ENCODE data around the gene FASTKD1. TPM values are rescaled to one million over a fixed set of nuclear protein-coding genes. Genes with fewer than 3 reads are reported as not detected.
"Not testable (repeated sequence)": the region's sequence is repeated elsewhere in the genome, so short reads cannot be mapped to it uniquely, and the experiment has no call there.

FASTKD1 gene
- total RNA-seq, 4 donors from 2014 or later, result 4.1 to 9.7 (median 6.6) TPM

GRCh38 chr2:169613876-169614275 lies 40.2 kb upstream of the FASTKD1 start:
- no peak for DNase-seq (ENCODE audit: low spot score in 2 of 2)
- H3K4me3 ChIP-seq (ENCODE audit: low read depth, poor library complexity, severe bottlenecking), result no peak overlapping the region
- 78 to 88% methylated on average over 2 of the region's 2 CpGs for WGBS, 2 donors
- TF ChIP-seq POLR2A (IDR thresholded peaks at IDR 0.05), result no peak
- no peak for TF ChIP-seq CTCF (IDR thresholded peaks at IDR 0.05)
- intact Hi-C loops (cut with DNase I; ENCODE audit: low total_unique reads), result no loop called here

GRCh38 chr2:169609264-169609663 lies 35.6 kb upstream of the FASTKD1 start:
- no peak overlapping the region for H3K4me3 ChIP-seq (ENCODE audit: low read depth, poor library complexity, severe bottlenecking)
- 90 to 91% methylated on average over 2 of the region's 2 CpGs for WGBS, 2 donors
- DNase-seq (ENCODE audit: low spot score in 2 of 2), result no peak
- no peak for TF ChIP-seq POLR2A (IDR thresholded peaks at IDR 0.05)
- no peak for TF ChIP-seq CTCF (IDR thresholded peaks at IDR 0.05)
- intact Hi-C loops (cut with DNase I; ENCODE audit: low total_unique reads), result no loop called here

GRCh38 chr2:169599568-169599967 lies 25.9 kb upstream of the FASTKD1 start:
- TF ChIP-seq POLR2A (IDR thresholded peaks at IDR 0.05) (no peak), CTCF (IDR thresholded peaks at IDR 0.05) (no peak)

GRCh38 chr2:169598982-169599381 lies 25.3 kb upstream of the FASTKD1 start:
- 93 to 99% methylated on average over 2 of the region's 2 CpGs for WGBS, 2 donors
- intact Hi-C loops (cut with DNase I; ENCODE audit: low total_unique reads), result no loop called here
- DNase-seq (ENCODE audit: low spot score in 2 of 2), result no peak
- no peak overlapping the region for H3K4me3 ChIP-seq (ENCODE audit: low read depth, poor library complexity, severe bottlenecking)
- TF ChIP-seq CTCF (IDR thresholded peaks at IDR 0.05) (no peak), POLR2A (IDR thresholded peaks at IDR 0.05) (no peak)

More at GRCh38 chr2:169599568-169599967, 25.9 kb upstream of the FASTKD1 start:
- DNase-seq (ENCODE audit: low spot score in 2 of 2), result no peak
- intact Hi-C loops (cut with DNase I; ENCODE audit: low total_unique reads), result no loop called here
- no peak overlapping the region for H3K4me3 ChIP-seq (ENCODE audit: low read depth, poor library complexity, severe bottlenecking)

GRCh38 chr2:169596546-169596945 lies 22.9 kb upstream of the FASTKD1 start:
- intact Hi-C loops (cut with DNase I; ENCODE audit: low total_unique reads); H3K4me3 ChIP-seq (ENCODE audit: low read depth, poor library complexity, severe bottlenecking); DNase-seq (ENCODE audit: low spot score in 2 of 2): not testable (repeated sequence)
- WGBS, 2 donors, result 81 to 100% methylated on average over 6 to 7 of the region's 7 CpGs

GRCh38 chr2:169590804-169591203 lies 17.1 kb upstream of the FASTKD1 start:
- 80 to 84% methylated on average over 8 of the region's 8 CpGs for WGBS, 2 donors
- DNase-seq (ENCODE audit: low spot score in 2 of 2), result no peak
- no peak for TF ChIP-seq CTCF (IDR thresholded peaks at IDR 0.05)
- no peak for TF ChIP-seq POLR2A (IDR thresholded peaks at IDR 0.05)
- H3K4me3 ChIP-seq (ENCODE audit: low read depth, poor library complexity, severe bottlenecking), result no peak overlapping the region
- intact Hi-C loops (cut with DNase I; ENCODE audit: low total_unique reads), result no loop called here

Measured in lower leg skin (tissue), 4 donors.